Cerebellar cortex (tissue), 1 donor: ENCODE data around the gene AP2A2.
A peak's percentile ranks its signal among the peaks of the same experiment; 100 is the strongest.

ENCODE experiments used
- DNase-seq: peaks from one replicate; pipeline ENCODE4 v3.0.0-alpha.2; 2015; ENCODE audit warnings: low spot score

Gene AP2A2

DNA sequence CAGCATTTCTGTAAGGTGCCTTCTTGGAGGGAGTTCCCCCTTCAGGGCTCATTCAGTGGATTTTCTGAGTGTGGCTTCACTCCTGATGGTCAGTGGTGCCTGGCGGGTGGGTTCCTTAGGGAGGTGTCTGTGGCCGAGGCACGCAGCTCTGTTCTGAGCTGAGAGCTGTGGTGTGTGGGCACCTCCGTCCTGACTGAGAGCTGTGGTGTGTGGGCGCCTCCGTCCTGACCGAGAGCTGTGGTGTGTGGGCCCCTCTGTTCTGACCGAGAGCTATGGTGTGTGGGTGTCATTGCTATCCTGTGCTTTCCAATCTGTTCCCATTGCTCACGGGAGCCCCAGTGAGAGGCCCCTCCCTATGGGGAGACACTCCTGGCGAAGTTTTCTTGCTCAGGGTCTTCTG, 71.0 kb downstream of the AP2A2 start:
- DNase-seq, result no peak

DNA sequence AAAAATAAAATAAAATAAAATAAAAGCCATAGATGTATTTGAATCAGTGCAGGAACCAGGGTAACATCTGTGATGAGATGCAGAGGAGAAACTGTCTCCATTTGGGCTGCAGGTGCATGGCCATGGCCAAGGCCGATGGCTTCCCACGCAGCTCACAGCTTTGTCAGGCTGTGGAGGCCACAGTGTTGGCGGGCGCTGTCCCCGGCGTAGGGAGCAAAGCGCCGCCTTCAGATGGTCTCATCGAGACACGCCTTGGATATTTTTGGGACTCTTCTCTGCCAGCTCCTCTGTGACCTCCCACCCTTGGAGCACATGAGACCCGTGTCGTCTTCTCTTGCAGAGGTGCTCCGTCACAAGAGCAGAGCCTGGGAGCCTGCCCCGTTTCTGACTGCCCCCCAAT, 72.2 kb downstream of the AP2A2 start:
- DNase-seq, result no peak

GRCh38 chr11:999009-999408, 73.3 kb downstream of the AP2A2 start:
- no peak for DNase-seq

DNA sequence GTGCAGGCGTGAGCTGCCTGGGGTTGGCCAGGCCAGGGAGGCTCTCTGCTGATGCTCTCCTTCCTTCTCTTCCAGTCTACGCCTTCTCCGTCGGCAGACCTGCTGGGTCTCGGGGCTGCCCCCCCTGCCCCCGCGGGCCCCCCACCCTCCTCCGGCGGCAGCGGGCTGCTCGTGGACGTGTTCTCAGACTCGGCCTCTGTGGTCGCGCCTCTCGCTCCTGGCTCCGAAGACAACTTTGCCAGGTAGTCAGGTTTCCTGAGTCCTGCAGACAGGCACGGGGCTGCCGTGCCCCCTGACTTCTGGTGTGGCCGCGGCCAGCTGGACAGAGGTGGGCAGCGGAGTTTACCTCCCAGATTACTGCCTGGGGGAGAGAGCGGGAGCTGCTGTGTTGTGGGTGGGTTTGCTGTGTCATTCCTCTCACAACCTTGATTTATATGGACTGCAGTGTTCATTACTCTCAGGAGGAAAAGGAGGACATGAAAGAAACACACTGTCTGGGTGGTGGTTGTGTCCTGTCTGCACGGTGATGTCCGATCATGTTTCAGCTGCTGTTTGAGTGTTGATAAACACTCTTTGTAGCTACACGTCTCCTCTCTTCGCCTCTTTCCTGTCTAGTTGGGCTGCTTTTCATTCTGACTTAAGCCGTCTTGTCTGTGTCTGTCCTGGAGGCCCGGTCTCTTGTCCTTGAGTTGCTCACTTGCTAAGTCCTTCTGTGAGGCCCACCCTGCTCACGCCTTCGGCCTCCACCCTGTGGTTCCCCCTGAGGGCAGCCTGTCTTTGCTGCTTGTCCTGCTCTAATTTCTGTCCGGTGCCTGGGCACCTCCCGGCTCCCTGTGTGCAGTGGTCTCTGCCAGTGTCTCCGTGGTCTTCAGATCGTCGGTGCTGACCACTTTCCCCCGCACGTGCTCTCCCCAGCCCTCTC, 74.9 kb downstream of the AP2A2 start:
- no peak for DNase-seq

GRCh38 chr11:1001617-1002405, 76.1 kb downstream of the AP2A2 start:
- DNase-seq, result no peak

GRCh38 chr11:1002406-1002984, 76.8 kb downstream of the AP2A2 start:
- no peak for DNase-seq

GRCh38 chr11:1003159-1003558, 77.5 kb downstream of the AP2A2 start:
- no peak for DNase-seq

GRCh38 chr11:1005928-1006327, 80.3 kb downstream of the AP2A2 start:
- DNase-seq, result no peak

- peak; percentile 97 for DNase-seq
Observed at GRCh38 chr11:1006762-1007161, 81.1 kb downstream of the AP2A2 start.

DNA sequence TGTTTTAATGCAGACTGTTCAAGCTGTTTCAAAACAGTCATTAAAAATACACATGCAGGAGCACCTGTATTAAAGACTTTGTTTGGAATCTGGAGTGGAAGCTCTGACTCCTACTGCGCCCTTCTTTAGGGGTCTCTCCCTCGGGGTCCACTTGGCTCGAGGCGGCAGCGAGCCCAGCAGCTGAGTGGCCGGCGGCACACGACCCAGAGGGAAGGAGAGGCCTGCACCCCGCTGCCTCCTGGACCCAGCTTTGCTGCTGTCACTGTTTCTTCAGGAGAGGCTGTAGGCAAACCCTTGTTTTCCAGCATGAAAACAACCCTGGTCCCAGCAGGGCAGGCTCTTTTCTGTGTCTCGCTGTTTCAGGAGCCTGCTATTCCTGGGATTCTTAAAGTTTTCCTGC, 81.6 kb downstream of the AP2A2 start:
- DNase-seq, result no peak

DNA sequence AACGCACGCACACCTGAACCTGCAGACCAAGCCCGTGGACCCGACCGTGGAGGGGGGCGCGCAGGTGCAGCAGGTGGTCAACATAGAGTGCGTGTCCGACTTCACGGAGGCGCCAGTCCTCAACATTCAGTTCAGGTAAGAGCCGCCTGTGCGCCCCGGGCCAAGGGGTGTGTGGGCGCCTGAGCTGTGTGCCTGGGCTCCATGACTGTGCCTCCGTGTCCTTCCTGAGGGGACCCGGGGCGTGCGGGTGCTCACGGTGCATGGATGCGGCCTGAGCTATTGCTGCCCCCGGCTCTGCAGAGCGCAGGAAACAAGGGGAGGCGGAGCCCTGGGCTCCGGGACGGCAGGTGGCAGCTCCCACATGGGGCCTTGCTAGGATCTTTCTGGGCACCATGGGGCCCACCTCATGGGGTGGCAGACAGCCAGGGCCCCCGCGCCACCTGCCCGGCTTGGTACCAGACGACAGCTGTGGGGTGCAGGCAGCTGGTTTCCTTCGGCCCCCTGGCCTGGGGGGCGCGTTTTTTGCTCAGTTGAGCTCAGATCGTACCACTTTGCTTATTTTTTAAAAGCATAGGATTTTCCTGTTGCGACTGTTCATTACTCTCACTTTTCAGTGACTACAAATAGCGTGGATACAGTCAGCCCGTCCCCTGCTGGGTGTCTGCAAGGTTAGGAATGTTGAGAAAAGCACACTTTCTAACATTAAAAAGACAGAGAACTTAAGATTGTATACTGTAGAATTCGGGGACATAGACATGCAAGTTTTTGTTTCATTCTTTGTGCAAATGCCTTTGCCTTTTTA, 82.5 kb downstream of the AP2A2 start:
- DNase-seq, result no peak

DNA sequence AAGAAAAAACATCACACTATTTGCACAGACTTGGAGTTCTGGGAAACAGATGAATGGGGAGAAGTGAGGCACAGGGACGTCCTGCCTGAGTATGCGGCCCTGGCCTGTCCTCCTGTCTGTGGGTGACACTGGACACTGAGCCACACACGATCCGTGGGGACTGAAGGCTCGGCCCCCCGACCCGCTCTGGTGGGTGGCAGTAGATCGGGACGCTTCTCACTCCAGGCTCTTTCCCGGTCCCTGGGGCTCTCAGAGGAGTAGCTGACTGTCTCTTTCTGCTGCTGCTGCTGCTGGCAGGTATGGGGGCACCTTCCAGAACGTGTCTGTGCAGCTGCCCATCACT, 83.1 kb downstream of the AP2A2 start:
- DNase-seq, result no peak

GRCh38 chr11:1009371-1009770, 83.7 kb downstream of the AP2A2 start:
- DNase-seq, result no peak

DNA sequence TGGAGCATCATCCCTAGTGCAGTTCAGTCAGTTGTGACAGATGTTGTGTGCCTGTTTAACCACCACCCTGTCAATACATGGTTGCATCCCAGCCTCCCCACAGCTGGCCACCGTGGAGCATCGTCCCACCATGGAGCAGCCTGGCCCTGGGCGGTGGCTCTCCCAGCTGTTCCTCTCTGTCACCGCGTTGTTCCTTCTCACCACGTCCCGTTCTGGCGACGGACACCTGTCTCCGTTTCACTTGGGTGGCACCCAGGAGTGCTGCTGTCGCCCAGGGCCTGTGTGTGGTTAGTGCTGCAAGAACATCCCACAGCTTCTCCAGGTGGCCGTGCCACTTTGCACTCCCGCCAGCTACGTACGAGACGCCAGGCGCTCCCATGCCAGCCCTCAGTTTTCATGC, 84.3 kb downstream of the AP2A2 start:
- DNase-seq, result no peak

DNA sequence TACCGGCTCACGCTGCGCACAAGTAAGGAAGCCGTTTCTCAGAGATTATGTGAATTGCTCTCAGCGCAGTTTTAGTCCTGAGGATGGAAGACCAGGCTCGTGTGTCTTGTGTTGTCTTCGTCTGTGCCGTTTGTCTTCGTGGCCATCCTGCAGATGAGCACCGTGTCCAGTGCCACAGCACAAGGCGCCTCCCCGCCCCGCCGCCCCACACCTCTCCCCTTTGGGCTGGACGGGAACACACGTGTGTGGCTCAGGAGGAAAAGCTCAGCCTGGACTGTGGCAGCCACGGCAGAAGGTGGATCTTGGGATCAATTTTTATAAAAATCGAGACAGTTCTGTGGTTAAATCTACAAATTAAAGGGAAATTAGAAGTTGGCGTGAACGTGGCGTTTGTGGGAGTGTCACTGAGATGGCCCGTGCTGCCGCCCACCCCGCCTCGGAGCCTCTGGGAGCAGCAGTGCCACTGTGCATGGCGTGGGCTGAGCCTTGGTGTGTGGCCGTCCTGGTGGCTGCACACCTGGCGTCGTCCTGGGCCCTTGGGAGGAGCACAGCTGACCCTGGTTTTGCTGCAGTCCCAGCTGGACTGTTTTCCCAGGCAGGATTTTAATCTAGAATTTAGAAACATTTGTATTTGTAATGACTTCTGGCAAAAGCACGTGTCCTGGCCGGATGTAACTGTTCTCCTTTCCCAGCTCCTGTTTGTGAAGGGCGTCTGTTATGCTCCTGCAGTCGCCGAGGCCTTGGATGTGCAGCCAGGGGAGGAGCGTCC, 85.1 kb downstream of the AP2A2 start:
- no peak for DNase-seq

DNA sequence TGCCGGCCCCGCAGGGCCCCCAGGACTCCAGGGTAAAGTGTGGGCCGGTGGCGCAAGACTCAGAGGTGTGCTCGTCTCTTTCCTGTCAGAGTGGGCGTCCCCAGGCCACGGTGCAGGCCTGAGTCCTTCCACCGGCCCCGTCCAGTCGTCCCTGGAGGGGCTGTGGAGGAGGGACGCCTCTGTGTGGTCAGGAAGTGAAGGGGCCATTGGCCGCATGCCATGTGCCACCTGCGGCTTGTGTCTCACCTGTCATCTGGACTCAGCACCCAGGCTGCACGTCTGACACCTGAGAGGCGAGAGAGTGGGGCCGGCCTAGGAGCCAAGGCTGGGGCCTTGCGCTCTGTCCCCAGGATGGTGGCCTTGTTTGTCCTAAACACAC, 85.6 kb downstream of the AP2A2 start:
- DNase-seq, result no peak

DNA sequence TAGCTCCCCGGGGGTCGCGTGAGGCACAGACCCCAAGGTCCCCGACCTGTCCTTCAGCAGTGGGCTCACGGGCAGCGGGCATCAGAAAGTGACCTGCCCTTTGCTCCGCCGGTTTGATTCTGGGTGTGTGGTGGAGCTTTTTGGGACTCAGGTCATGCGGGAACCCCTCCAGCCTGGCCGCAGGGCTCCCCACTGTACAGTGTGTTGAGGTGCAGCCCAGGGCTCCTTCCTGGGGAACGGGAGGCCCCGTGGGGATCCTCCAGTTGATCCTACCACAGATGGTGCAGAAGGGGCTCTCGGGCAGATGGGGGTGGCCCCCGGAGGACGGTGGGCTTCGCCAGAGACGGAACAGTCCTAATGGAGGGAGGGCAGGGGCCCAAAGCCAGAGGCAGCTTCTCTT, 86.6 kb downstream of the AP2A2 start:
- no peak for DNase-seq

GRCh38 chr11:1012740-1013630, 87.3 kb downstream of the AP2A2 start:
- no peak for DNase-seq

DNA sequence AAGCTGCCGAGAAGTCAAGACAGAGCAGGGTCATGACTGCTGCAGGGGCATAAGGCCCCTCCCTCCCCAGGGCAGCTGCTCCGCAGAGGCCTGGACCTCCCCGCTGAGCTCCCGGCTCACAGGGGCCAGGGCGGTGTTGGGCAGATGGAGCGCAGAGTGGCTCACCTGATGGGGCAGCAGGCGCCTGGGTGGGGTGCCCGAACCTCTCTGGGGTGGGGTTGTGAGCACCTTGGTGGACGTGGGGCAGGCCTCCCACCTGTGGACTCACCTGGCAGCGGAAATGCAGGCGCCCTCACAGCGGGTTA, 87.9 kb downstream of the AP2A2 start:
- no peak for DNase-seq

DNA sequence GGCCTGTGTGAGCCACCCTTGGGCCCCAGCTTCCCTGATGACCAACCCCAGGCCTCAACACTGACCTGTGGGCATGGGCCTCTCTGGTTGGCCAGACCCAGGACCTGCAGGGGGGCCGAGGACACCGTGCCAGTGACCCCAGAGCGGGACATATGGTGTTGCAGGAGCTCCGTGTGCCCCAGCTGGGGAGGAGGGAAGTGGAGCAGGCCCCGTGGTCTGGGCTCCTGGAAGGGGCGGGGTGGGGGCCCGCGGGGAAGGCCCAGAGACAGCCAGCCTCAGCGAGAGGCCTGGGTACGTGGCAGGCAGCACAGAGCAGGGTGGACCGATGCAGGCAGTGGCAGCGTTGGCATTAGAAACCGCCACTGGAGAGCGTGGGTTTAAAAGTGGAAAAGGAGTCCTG, 88.6 kb downstream of the AP2A2 start:
- DNase-seq, result peak; percentile 47

DNA sequence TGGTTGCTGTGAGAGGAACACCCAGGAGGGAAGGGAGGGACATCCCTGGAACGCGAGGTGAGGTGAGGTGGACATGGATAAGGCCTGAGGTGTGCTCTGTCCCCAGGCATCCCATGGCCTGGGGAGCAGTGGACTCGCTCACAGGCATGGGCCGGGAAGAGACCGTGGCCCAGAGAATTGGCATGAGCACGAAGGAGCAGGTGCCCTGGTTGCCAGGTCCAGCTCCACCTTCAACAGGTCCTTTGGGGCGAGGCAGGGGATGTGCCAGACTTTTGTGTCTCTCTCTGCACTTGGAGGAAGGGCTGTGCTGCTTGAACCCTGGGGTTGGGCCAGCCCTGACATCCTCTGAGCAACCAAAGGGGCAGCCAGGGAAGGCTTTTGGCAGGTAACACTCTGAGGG, 89.4 kb downstream of the AP2A2 start:
- no peak for DNase-seq
